Measurements from ENCODE around the gene LRRC41.

DNA sequence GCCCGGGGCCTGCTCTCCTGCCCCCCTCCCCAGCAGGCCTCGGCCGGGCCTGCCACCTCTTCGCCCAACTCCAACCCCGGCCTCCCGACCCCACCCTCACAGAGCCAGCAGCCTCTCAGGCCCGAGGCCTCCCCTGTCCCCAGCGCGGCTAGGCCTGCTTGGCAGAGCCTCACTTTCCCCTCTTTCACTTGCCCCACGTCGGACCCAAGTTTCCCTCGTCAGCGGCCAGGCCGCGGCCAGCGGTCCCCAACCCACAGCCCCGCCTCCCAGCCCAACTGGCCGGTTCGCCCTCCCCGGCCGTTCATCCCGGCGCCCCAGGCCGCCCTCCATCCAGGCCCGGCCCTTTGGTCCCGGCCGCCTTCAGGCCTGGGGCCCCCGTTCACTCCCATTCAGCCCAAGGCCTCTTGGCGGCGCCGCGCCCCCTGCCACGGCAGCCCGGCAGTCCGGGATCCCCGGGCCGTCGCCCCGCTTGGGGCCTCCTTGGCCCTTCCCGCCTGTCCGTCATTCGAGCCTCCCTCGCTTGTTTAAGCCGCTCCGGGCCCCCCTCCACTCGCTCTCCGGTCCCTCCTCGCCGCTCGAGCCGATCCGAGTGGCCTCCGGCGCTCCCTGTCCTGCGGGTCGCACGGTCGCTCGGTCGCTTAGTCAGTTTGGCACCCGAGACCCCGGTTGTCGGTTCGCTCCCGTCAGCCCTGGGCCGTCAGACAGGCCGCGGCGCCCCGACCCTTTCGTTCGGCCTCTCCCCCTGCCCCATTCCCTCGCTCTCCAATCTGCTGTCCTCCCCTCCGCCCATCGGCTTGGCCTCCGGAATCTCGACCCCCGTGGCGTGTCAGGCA, 1.4 kb downstream of the LRRC41 start:
- TF ChIP-seq, protein P1, sequence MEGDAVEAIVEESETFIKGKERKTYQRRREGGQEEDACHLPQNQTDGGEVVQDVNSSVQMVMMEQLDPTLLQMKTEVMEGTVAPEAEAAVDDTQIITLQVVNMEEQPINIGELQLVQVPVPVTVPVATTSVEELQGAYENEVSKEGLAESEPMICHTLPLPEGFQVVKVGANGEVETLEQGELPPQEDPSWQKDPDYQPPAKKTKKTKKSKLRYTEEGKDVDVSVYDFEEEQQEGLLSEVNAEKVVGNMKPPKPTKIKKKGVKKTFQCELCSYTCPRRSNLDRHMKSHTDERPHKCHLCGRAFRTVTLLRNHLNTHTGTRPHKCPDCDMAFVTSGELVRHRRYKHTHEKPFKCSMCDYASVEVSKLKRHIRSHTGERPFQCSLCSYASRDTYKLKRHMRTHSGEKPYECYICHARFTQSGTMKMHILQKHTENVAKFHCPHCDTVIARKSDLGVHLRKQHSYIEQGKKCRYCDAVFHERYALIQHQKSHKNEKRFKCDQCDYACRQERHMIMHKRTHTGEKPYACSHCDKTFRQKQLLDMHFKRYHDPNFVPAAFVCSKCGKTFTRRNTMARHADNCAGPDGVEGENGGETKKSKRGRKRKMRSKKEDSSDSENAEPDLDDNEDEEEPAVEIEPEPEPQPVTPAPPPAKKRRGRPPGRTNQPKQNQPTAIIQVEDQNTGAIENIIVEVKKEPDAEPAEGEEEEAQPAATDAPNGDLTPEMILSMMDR (IDR thresholded peaks at IDR 0.05; ENCODE audit: insufficient read depth, low read length, poor library complexity, severe bottlenecking), result peak; percentile 38
- TF ChIP-seq EZH2phosphoT487 (conservative IDR thresholded peaks at IDR 0.05; ENCODE audit: low read length), result no peak
